H1 (cell line): ENCODE measurements around the gene IQCK. TPM values are rescaled to one million over a fixed set of nuclear protein-coding genes. Genes with fewer than 3 reads are reported as not detected.

Experiments used
- CTCF ChIA-PET: fragments of 300-600 bp; sonication (Branson Sonifier 250); formaldehyde crosslinking; loops from one replicate; lab custom pipeline; 2021; ENCODE audit not compliant: partially characterized antibody; lab: Charles Lee
- POLR2A ChIA-PET: fragments of 300-600 bp; sonication (Branson Sonifier 250); formaldehyde crosslinking; loops from one replicate; lab custom pipeline; 2021; ENCODE audit warnings: inconsistent platforms; ENCODE audit not compliant: partially characterized antibody; lab: Charles Lee
- DNase-seq, 2 experiments: peaks; one replicate each; pipeline versions ENCODE4 v3.0.0 to v3.0.0-alpha.2; 2010 to 2022; ENCODE audit warnings: low spot score in 2 of 2, low read depth in 1 of 2, mixed read lengths in 1 of 2
- FAIRE-seq: peaks from 2 replicates; lab custom pipeline; 2011; peaks lifted over from hg19 to GRCh38; lab: Jason Lieb, UNC
- H2AFZ ChIP-seq: 2 replicates; pipeline ENCODE4 v1.8.1; 2012; ENCODE audit warnings: low read length, inconsistent platforms
- H2AK5ac ChIP-seq: 2 replicates; pipeline ENCODE4 v1.6.1; 2013; ENCODE audit warnings: low read depth, low read length
- H2BK120ac ChIP-seq: replicated peaks from 2 replicates; pipeline ENCODE3; 2013; ENCODE audit warnings: low read depth, low read length, inconsistent platforms
- H2BK12ac ChIP-seq: 2 replicates; pipeline ENCODE4 v1.6.1; 2013; ENCODE audit warnings: low read depth, low read length
- H2BK15ac ChIP-seq: 2 replicates; pipeline ENCODE4 v1.6.1; 2013; ENCODE audit warnings: low read length
- H2BK20ac ChIP-seq: 2 replicates; pipeline ENCODE4 v1.6.1; 2013; ENCODE audit warnings: low read length
- H2BK5ac ChIP-seq: 2 replicates; pipeline ENCODE4 v1.6.1; 2013; ENCODE audit warnings: low read depth, low read length
- H3K14ac ChIP-seq: 2 replicates; pipeline ENCODE4 v1.6.1; 2013; ENCODE audit warnings: inconsistent platforms; ENCODE audit not compliant: insufficient read length
- H3K18ac ChIP-seq: 2 replicates; pipeline ENCODE4 v1.6.1; 2013; ENCODE audit warnings: low read length; ENCODE audit errors: extremely low read depth
- H3K23ac ChIP-seq: 2 replicates; pipeline ENCODE4 v1.6.1; 2013; ENCODE audit warnings: inconsistent platforms; ENCODE audit not compliant: insufficient read length
- H3K23me2 ChIP-seq: 2 replicates; pipeline ENCODE4 v1.6.1; 2013; ENCODE audit warnings: low read depth, low read length
- H3K27ac ChIP-seq: 2 replicates; pipeline ENCODE4 v1.6.1; 2011; ENCODE audit warnings: low read depth, low read length, inconsistent platforms
- H3K27me3 ChIP-seq, 4 experiments: replicated peaks in 1 of 4; 1 replicate in 1 of 4; 2 replicates in 3 of 4; pipeline versions ENCODE4 v1.6.1 to v1.8.1; 2011 to 2013; ENCODE audit warnings: low read length in 3 of 4, mild to moderate bottlenecking in 3 of 4, inconsistent platforms in 2 of 4, mixed read lengths in 2 of 4, moderate library complexity in 1 of 4; ENCODE audit not compliant: control insufficient read depth in 3 of 4, insufficient read depth in 3 of 4; ENCODE audit errors: extremely low read depth in 1 of 4
- H3K36me3 ChIP-seq, 4 experiments: 2 replicates each; pipeline versions ENCODE4 v1.6.1 to v1.8.1; 2011 to 2013; ENCODE audit warnings: mild to moderate bottlenecking in 4 of 4, low read length in 3 of 4, moderate library complexity in 2 of 4, control low read depth in 1 of 4, inconsistent platforms in 1 of 4; ENCODE audit not compliant: insufficient read depth in 4 of 4, control insufficient read depth in 2 of 4
- H3K4ac ChIP-seq: replicated peaks from 2 replicates; pipeline ENCODE3; 2013; ENCODE audit warnings: low read length, low read depth, mixed read lengths, inconsistent platforms; ENCODE audit not compliant: insufficient read length
- H3K4me1 ChIP-seq, 4 experiments: replicated peaks in 1 of 4; 1 replicate in 1 of 4; 2 replicates in 3 of 4; pipeline versions ENCODE4 v1.6.1 to v1.8.1; 2011 to 2013; ENCODE audit warnings: low read length in 3 of 4, inconsistent platforms in 2 of 4, mixed read lengths in 1 of 4; ENCODE audit not compliant: insufficient read depth in 4 of 4, control insufficient read depth in 3 of 4
- H3K4me2 ChIP-seq, 2 experiments: 2 replicates each; pipeline versions ENCODE4 v1.6.1 to v1.8.1; 2011 to 2013; ENCODE audit warnings: low read depth in 2 of 2, low read length in 2 of 2, control low read depth in 1 of 2, inconsistent platforms in 1 of 2, mild to moderate bottlenecking in 1 of 2; ENCODE audit not compliant: insufficient read depth in 1 of 2
- H3K4me3 ChIP-seq, 4 experiments: fragments of 200-600, 300-600 bp in 1 of 4; sonication (generic), shearing (Covaris generic), sonication (Bioruptor Twin) in 1 of 4; 2 replicates each; pipeline versions ENCODE4 v1.5.1 to v1.8.1; 2011 to 2016; ENCODE audit warnings: low read length in 4 of 4, low read depth in 3 of 4, control low read depth in 2 of 4, inconsistent platforms in 2 of 4, mild to moderate bottlenecking in 2 of 4, mixed read lengths in 1 of 4, moderate library complexity in 1 of 4; ENCODE audit not compliant: insufficient read depth in 2 of 4; ENCODE audit errors: extremely low read depth in 1 of 4
- H3K56ac ChIP-seq: replicated peaks from 2 replicates; pipeline ENCODE3; 2013; ENCODE audit warnings: low read depth, mild to moderate bottlenecking, mixed read lengths, low read length, inconsistent platforms; ENCODE audit not compliant: insufficient read length
- H3K79me1 ChIP-seq: 2 replicates; pipeline ENCODE4 v1.6.1; 2013; ENCODE audit warnings: low read depth, low read length, control low read depth
- H3K79me2 ChIP-seq, 2 experiments: 2 replicates each; pipeline versions ENCODE4 v1.6.1 to v1.8.1; 2012 to 2013; ENCODE audit warnings: low read length in 2 of 2, mild to moderate bottlenecking in 2 of 2, inconsistent platforms in 1 of 2; ENCODE audit not compliant: insufficient read depth in 2 of 2, control insufficient read depth in 1 of 2
- H3K9ac ChIP-seq, 4 experiments: replicated peaks in 1 of 4; 1 replicate in 1 of 4; 2 replicates in 3 of 4; pipeline versions ENCODE4 v1.6.1 to v1.8.1; 2011 to 2013; ENCODE audit warnings: low read depth in 3 of 4, low read length in 3 of 4, control low read depth in 2 of 4, mild to moderate bottlenecking in 2 of 4, moderate library complexity in 2 of 4, inconsistent platforms in 1 of 4; ENCODE audit errors: extremely low read depth in 1 of 4
- H3K9me3 ChIP-seq, 2 experiments: 2 replicates each; pipeline versions ENCODE4 v1.6.1 to v1.8.1; 2012 to 2013; ENCODE audit warnings: mild to moderate bottlenecking in 2 of 2, moderate library complexity in 2 of 2, control low read depth in 1 of 2, inconsistent platforms in 1 of 2, low read depth in 1 of 2, low read length in 1 of 2, mixed read lengths in 1 of 2; ENCODE audit not compliant: insufficient read depth in 2 of 2
- H4K20me1 ChIP-seq, 2 experiments: replicated peaks in 1 of 2; 2 replicates each; pipeline versions ENCODE3 to v1.8.1; 2011 to 2013; ENCODE audit warnings: inconsistent platforms in 2 of 2, low read length in 2 of 2, mild to moderate bottlenecking in 1 of 2; ENCODE audit not compliant: insufficient read depth in 2 of 2, control insufficient read depth in 1 of 2
- H4K5ac ChIP-seq: 2 replicates; pipeline ENCODE4 v1.6.1; 2013; ENCODE audit warnings: low read length, low read depth, mixed read lengths, inconsistent platforms; ENCODE audit not compliant: insufficient read length
- H4K8ac ChIP-seq: 2 replicates; pipeline ENCODE4 v1.8.0; 2013; ENCODE audit warnings: mild to moderate bottlenecking, moderate library complexity, low read length, inconsistent platforms; ENCODE audit not compliant: insufficient read depth; ENCODE audit errors: extremely low read depth
- H4K91ac ChIP-seq: replicated peaks from 2 replicates; pipeline ENCODE3; 2013; ENCODE audit warnings: low read length, mixed read lengths, inconsistent platforms; ENCODE audit not compliant: insufficient read length
- E2F6 ChIP-seq: IDR thresholded peaks from 2 replicates; pipeline ENCODE4 v1.6.1; 2012; ENCODE audit warnings: inconsistent platforms
- TAF7 ChIP-seq: optimal IDR thresholded peaks from 2 replicates; pipeline ENCODE3; 2011; ENCODE audit warnings: low read depth, mild to moderate bottlenecking, inconsistent platforms, low read length, moderate library complexity, borderline replicate concordance
- TBP ChIP-seq: IDR thresholded peaks from 2 replicates; pipeline ENCODE4 v1.6.1; 2011; ENCODE audit warnings: low read depth, low read length, improper control_type of control experiment
- WGBS, 2 experiments: shearing (Covaris generic) in 1 of 2; methylation state at CpG; one replicate each; pipeline versions ENCODE4 v1.1.6 to v1.1.7; 2013 to 2015; ENCODE audit warnings: low lambda C conversion rate in 2 of 2, mixed read lengths in 2 of 2, inconsistent platforms in 1 of 2, low coverage in 1 of 2, missing lambda C conversion rate in 1 of 2; ENCODE audit not compliant: insufficient replicate concordance in 2 of 2, insufficient coverage in 1 of 2, insufficient read length in 1 of 2; ENCODE audit errors: extremely low coverage in 1 of 2, missing lambda C conversion rate in 1 of 2; 5-methylcytosine and 5-hydroxymethylcytosine counted together
- polyA plus RNA-seq, 7 experiments: library from polyadenylated mRNA; depleted of rRNA in 3 of 7; stranded (reverse) in 5 of 7; unstranded in 2 of 7; fragments of >200 nt in 5 of 7; fragments of 200-250 nt in 2 of 7; gene quantifications; 1 replicate in 5 of 7; 2 replicates in 1 of 7; 4 replicates in 1 of 7; pipeline versions ENCODE4 v1.2.1 to v1.2.3, GENCODE V29; 2011 to 2013; ENCODE audit warnings: missing spikeins in 2 of 7, mixed read lengths in 2 of 7
- total RNA-seq: library from RNA; stranded (reverse); fragmentation: NEBNext Ultra II Directional; extraction: Animal tissue kit (Norgen Biotek cat#: 25700); gene quantifications from 2 replicates; pipeline ENCODE4 v1.2.1, GENCODE V29; 2021

IQCK gene
- total and polyA plus RNA-seq, 2 of the 8 experiments (the other 6 are each of a cell fraction or from before 2014, with no cell fraction given) = 6.2 to 9.3 TPM

- Histone ChIP-seq H3K4me2 (no peak overlapping the region), H3K4me3 (no peak overlapping the region), H3K36me3 (peaks cover 10 to 45% (median 21%) of the 10 kb centered on the region in 4 experiments; a peak in 7 of 8 replicates), H2AK5ac (0 out of 2 replicates have a peak overlapping the region, but pooled peaks have one; percentile 82), H3K9ac (no peak overlapping the region), H3K79me1 (peaks cover 37% of the 10 kb centered on the region), H3K27ac (no peak overlapping the region), H4K91ac (no peak overlapping the region), H3K27me3 (no peaks in the 10 kb centered on the region), H3K9me3 (no peaks in the 10 kb centered on the region; a peak in 1 of 4 replicates), H3K4ac (no peak overlapping the region), H3K4me1 (peaks cover 4 to 29% (median 15%) of the 10 kb centered on the region in 4 experiments), H2BK20ac (no peak overlapping the region), H3K18ac (no peak overlapping the region; the same call in 1 of the 2 replicates), H3K23ac (no peak overlapping the region), H2AFZ (no peak overlapping the region), H3K56ac (no peak overlapping the region), H2BK5ac (0 out of 2 replicates have a peak overlapping the region, but pooled peaks have one; percentile 16), H3K79me2 (peaks cover 23 to 97% of the 10 kb centered on the region in 2 experiments), H4K8ac (no peak overlapping the region), H4K5ac (no peak overlapping the region), H2BK120ac (no peak overlapping the region), H3K14ac (no peak overlapping the region), H2BK12ac (no peak overlapping the region), H3K23me2 (peaks cover 2% of the 10 kb centered on the region; the same call in 1 of the 2 replicates), H2BK15ac (no peak overlapping the region), H4K20me1 (peaks cover 19 to 36% of the 10 kb centered on the region in 2 experiments)
- DNase-seq (no peak), FAIRE-seq (no peak)
- CTCF ChIA-PET = interaction anchor here (1.1 to 2.1 kb wide), 4 partner anchors 12 to 315 kb away, joined by 3 to 9 read pairs (median 3); no protein-coding TSS in a partner anchor
- POLR2A ChIA-PET = interaction anchor here (0.6 to 11.4 kb wide), 4 partner anchors 15 to 160 kb away, joined by 3 to 114 read pairs (median 7); partner anchors contain the start of genes IQCK and KNOP1
- 87% methylated on average over 17 of the region's 18 CpGs; no CpG with 5 or more reads in 1 of the 2 experiments for WGBS, 2 experiments
- TF ChIP-seq E2F6 (no peak), TBP (no peak), TAF7 (no peak)
Measured at GRCh38 chr16:19874851-19875546, 156.9 kb downstream of the IQCK start.
